Duodenal mucosa (tissue), 2 donors: ENCODE results near the gene IFNAR1.
"Not testable (repeated sequence)": the region's sequence is repeated elsewhere in the genome, so short reads cannot be mapped to it uniquely, and the experiment has no call there.

ENCODE experiments used
- H3K27ac ChIP-seq: one replicate; pipeline ENCODE4 v1.7.0; 2013; ENCODE audit warnings: low read depth, low read length
- H3K27me3 ChIP-seq, 2 donors: one replicate each; pipeline ENCODE4 v1.7.0; 2013; ENCODE audit warnings: low read length in 2 of 2, control low read depth in 1 of 2; ENCODE audit not compliant: insufficient read depth in 2 of 2, control insufficient read depth in 1 of 2
- H3K36me3 ChIP-seq, 2 donors: one replicate each; pipeline ENCODE4 v1.7.0; 2013; ENCODE audit warnings: low read length in 2 of 2, control low read depth in 1 of 2; ENCODE audit not compliant: insufficient read depth in 2 of 2, control insufficient read depth in 1 of 2
- H3K4me1 ChIP-seq, 2 donors: one replicate each; pipeline ENCODE4 v1.7.0; 2013; ENCODE audit warnings: low read length in 2 of 2, control low read depth in 1 of 2; ENCODE audit not compliant: insufficient read depth in 2 of 2, control insufficient read depth in 1 of 2
- H3K4me3 ChIP-seq, 2 donors: one replicate each; pipeline ENCODE4 v1.7.0; 2013; ENCODE audit warnings: low read length in 2 of 2, low read depth in 1 of 2
- H3K9ac ChIP-seq, 2 donors: one replicate each; pipeline ENCODE4 v1.7.0; 2013; ENCODE audit warnings: low read length in 2 of 2, low read depth in 1 of 2
- H3K9me3 ChIP-seq, 2 donors: one replicate each; pipeline ENCODE4 v1.7.0; 2013; ENCODE audit warnings: low read length in 2 of 2, control low read depth in 1 of 2; ENCODE audit not compliant: control insufficient read depth in 1 of 2

Gene IFNAR1

GRCh38 chr21:33360881-33361602, 36.3 kb downstream of the IFNAR1 start:
- H3K4me3 ChIP-seq: peak overlapping the region; percentile 36 to 40
- peak overlapping the region in 1 of 2 donors; percentile 49 for H3K9ac ChIP-seq
- no peak overlapping the region for H3K27ac ChIP-seq
- H3K36me3 ChIP-seq: peaks cover 10 to 18% of the 10 kb centered on the region in 2 donors
- H3K9me3 ChIP-seq: no peaks in the 10 kb centered on the region
- no peaks in the 10 kb centered on the region for H3K27me3 ChIP-seq
- peaks cover 17 to 22% of the 10 kb centered on the region in 2 donors for H3K4me1 ChIP-seq

- Histone ChIP-seq H3K4me1 (peaks cover 17 to 22% of the 10 kb centered on the region in 2 donors), H3K9me3 (peaks cover 1 to 9% of the 10 kb centered on the region in 2 donors), H3K27me3 (no peaks in the 10 kb centered on the region), H3K4me3 (peak overlapping the region; percentile 40 to 45), H3K36me3 (peaks cover 4 to 7% of the 10 kb centered on the region in 2 donors), H3K27ac (no peak overlapping the region), H3K9ac (peak overlapping the region in 1 of 2 donors; percentile 34)
Measured at GRCh38 chr21:33362044-33362555, 37.3 kb downstream of the IFNAR1 start.

GRCh38 chr21:33363911-33364609, 39.3 kb downstream of the IFNAR1 start:
- H3K4me3 ChIP-seq, H3K27ac ChIP-seq, H3K27me3 ChIP-seq, H3K36me3 ChIP-seq, H3K9ac ChIP-seq: not testable (repeated sequence)
- H3K9me3 ChIP-seq: peaks cover 7 to 15% of the 10 kb centered on the region in 2 donors
- peaks cover 17 to 22% of the 10 kb centered on the region in 2 donors for H3K4me1 ChIP-seq

DNA sequence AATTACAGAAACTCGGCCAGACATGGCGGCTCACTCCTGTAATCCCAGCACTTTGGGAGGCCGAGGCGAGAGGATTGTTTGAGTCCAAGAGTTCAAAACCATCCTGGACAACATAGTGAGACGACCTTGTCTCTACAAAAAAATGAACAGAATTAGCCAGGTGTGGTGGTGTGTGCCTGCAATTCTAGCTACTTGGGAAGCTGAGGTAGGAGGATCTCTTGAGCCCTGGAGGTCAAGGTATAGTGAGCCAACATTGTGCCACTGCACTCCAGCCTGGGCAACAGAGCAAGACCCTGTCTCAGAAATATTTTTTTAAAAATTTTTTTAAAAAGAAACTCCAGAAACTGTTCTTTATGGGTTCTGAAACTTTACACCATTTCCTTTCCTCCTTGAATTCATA, 40.1 kb downstream of the IFNAR1 start:
- Histone ChIP-seq H3K27ac (no peak overlapping the region), H3K27me3 (no peaks in the 10 kb centered on the region), H3K4me3 (no peak overlapping the region), H3K4me1 (peaks cover 17 to 22% of the 10 kb centered on the region in 2 donors), H3K9me3 (peaks cover 7 to 15% of the 10 kb centered on the region in 2 donors), H3K36me3 (no peaks in the 10 kb centered on the region), H3K9ac (no peak overlapping the region)

DNA sequence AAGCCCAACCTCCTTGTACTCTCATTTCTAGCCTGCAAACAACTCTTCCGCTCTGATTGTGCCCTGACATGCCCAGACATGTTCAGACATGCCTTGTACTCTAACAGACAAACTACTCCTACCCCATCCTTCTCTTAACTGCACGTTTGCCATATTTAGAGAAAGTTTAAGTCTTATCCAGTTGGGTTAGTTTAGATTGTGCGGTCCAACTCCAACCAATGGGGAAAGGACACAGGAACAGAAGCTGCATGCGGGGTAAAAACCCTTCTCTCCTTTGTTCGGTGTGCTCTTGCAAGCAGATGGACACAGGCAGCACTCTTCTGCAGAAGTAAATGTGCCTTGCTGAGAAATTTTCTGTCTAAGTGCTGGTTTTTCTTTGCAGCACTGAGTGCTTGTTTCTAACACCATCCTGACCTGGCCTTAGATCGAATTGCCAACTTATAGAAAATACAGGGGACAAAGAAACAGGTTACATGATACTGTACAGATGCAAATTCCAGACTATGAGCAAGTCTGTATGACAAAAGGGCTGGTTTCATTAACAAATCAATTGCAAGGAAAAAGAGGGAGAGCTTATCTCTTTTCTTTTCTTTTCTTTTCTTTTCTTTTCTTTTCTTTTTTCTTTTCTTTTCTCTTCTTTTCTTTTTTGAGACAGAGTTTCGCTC, 42.7 kb downstream of the IFNAR1 start:
- H3K4me1 ChIP-seq: peaks cover 0 to 6% of the 10 kb centered on the region in 2 donors
- no peak overlapping the region for H3K9ac ChIP-seq
- H3K27ac ChIP-seq: no peak overlapping the region
- peaks cover 9 to 15% of the 10 kb centered on the region in 2 donors for H3K9me3 ChIP-seq
- H3K36me3 ChIP-seq: no peaks in the 10 kb centered on the region
- no peak overlapping the region for H3K4me3 ChIP-seq
- no peaks in the 10 kb centered on the region for H3K27me3 ChIP-seq

DNA sequence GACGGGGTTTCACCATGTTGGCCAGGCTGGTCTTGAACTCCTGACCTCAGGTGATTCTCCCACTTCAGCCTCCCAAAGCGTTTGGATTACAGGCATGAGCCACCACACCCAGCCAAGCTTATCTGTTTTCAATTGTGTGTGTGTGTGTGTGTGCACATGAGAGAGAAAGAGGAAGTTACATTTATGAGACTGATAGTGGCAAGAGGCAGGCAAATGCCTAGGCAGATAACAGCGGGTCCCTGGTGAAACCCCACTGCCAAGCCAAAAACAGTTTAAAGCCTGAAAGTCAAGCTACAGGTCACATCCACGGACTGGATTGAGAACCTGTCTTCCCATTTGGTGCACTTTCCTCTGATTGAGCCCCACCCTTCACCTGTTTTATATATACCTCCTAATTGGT, 43.4 kb downstream of the IFNAR1 start:
- Histone ChIP-seq H3K27ac (no peak overlapping the region), H3K27me3 (no peaks in the 10 kb centered on the region), H3K9ac (no peak overlapping the region), H3K4me1 (peaks cover 0 to 3% of the 10 kb centered on the region in 2 donors), H3K4me3 (peak overlapping the region in 1 of 2 donors; percentile 9), H3K9me3 (peaks cover 9 to 15% of the 10 kb centered on the region in 2 donors), H3K36me3 (no peaks in the 10 kb centered on the region)

GRCh38 chr21:33368576-33368975, 43.8 kb downstream of the IFNAR1 start:
- no peaks in the 10 kb centered on the region for H3K36me3 ChIP-seq
- peaks cover 9 to 15% of the 10 kb centered on the region in 2 donors for H3K9me3 ChIP-seq
- no peak overlapping the region for H3K27ac ChIP-seq
- no peak overlapping the region for H3K4me3 ChIP-seq
- no peaks in the 10 kb centered on the region for H3K27me3 ChIP-seq
- peaks cover 3 to 5% of the 10 kb centered on the region in 2 donors for H3K4me1 ChIP-seq
- no peak overlapping the region for H3K9ac ChIP-seq

DNA sequence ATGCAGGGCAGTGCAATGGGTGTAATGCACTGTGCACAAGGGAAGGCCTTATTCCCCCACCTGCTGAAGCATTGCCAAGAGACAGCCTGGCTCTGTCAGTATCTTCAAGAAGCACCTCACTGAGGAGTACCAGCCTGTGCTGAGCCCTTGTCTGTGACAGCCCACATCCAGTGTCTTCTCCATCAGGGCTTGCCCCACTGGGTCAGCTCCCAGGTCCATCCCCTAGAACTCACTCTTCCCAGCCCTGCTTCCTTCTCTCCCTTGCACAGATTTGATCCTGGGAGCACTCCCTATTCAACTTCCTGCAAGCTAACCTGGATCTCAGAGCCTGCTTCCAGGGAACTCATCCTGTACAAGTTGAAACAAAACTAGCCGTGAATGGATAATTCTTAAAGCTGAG, 44.8 kb downstream of the IFNAR1 start:
- no peaks in the 10 kb centered on the region for H3K36me3 ChIP-seq
- H3K27me3 ChIP-seq: no peaks in the 10 kb centered on the region
- H3K4me3 ChIP-seq: no peak overlapping the region
- H3K9ac ChIP-seq: no peak overlapping the region
- peaks cover 4 to 10% of the 10 kb centered on the region in 2 donors for H3K4me1 ChIP-seq
- H3K9me3 ChIP-seq: peaks cover 9 to 15% of the 10 kb centered on the region in 2 donors
- no peak overlapping the region for H3K27ac ChIP-seq

- H3K4me3 ChIP-seq: no peak overlapping the region
- peaks cover 9 to 15% of the 10 kb centered on the region in 2 donors for H3K9me3 ChIP-seq
- peaks cover 6 to 11% of the 10 kb centered on the region in 2 donors for H3K4me1 ChIP-seq
- H3K27ac ChIP-seq: no peak overlapping the region
- H3K27me3 ChIP-seq: no peaks in the 10 kb centered on the region
- no peaks in the 10 kb centered on the region for H3K36me3 ChIP-seq
- H3K9ac ChIP-seq: no peak overlapping the region
Measured at GRCh38 chr21:33370305-33370704, 45.5 kb downstream of the IFNAR1 start.

- H3K4me1 ChIP-seq: peaks cover 6 to 11% of the 10 kb centered on the region in 2 donors
- no peak overlapping the region for H3K9ac ChIP-seq
- no peak overlapping the region for H3K4me3 ChIP-seq
- H3K27ac ChIP-seq: no peak overlapping the region
- peaks cover 9 to 13% of the 10 kb centered on the region in 2 donors for H3K9me3 ChIP-seq
- no peaks in the 10 kb centered on the region for H3K36me3 ChIP-seq
- H3K27me3 ChIP-seq: no peaks in the 10 kb centered on the region
Measured at GRCh38 chr21:33371366-33371765, 46.6 kb downstream of the IFNAR1 start.
